Measurements from ENCODE around the gene ZFR2. TPM values are rescaled to one million over a fixed set of nuclear protein-coding genes. Genes with fewer than 3 reads are reported as not detected.

Gene ZFR2
- total and polyA plus RNA-seq, 9 donors: 0.05 to 0.25 (median 0.14) TPM; not detected in 3

GRCh38 chr19:3778104-3778867 lies 90.6 kb downstream of the ZFR2 start:
- no peaks in the 10 kb centered on the region for H3K27me3 ChIP-seq
- no peaks in the 10 kb centered on the region for H3K4me1 ChIP-seq (ENCODE audit: insufficient read depth)
- no peak overlapping the region for H3K4me3 ChIP-seq
- intact Hi-C loops (cut with DNase I): no loop called here
- no peak for DNase-seq
- H3K36me3 ChIP-seq: no peaks in the 10 kb centered on the region
- peaks cover 0 to 14% of the 10 kb centered on the region in 2 donors for H3K9me3 ChIP-seq
- no peak overlapping the region for H3K27ac ChIP-seq
- TF ChIP-seq EP300 (IDR thresholded peaks at IDR 0.05) (no peak), POLR2A (IDR thresholded peaks at IDR 0.05) (no peak)
- WGBS, 3 donors: 74 to 81% (median 79%) methylated on average over 31 to 37 of the region's 37 CpGs

GRCh38 chr19:3776479-3777040 lies 92.3 kb downstream of the ZFR2 start:
- Histone ChIP-seq H3K27me3 (no peaks in the 10 kb centered on the region), H3K4me3 (no peak overlapping the region), H3K27ac (no peak overlapping the region), H3K9me3 (peaks cover 0 to 4% of the 10 kb centered on the region in 2 donors), H3K36me3 (no peaks in the 10 kb centered on the region), H3K4me1 (ENCODE audit: insufficient read depth) (no peaks in the 10 kb centered on the region)
- DNase-seq: no peak
- TF ChIP-seq EP300 (IDR thresholded peaks at IDR 0.05) (no peak), POLR2A (IDR thresholded peaks at IDR 0.05) (no peak), CTCF (IDR thresholded peaks at IDR 0.05) (no peak)
- 80 to 93% (median 90%) methylated on average over 1 of the region's 1 CpG for WGBS, 3 donors
- intact Hi-C loops (cut with DNase I): no loop called here

- intact Hi-C loops (cut with DNase I): no loop called here
- no peaks in the 10 kb centered on the region for H3K36me3 ChIP-seq
- no peaks in the 10 kb centered on the region for H3K4me1 ChIP-seq (ENCODE audit: insufficient read depth)
- no peak overlapping the region for H3K4me3 ChIP-seq
- TF ChIP-seq POLR2A (IDR thresholded peaks at IDR 0.05) (no peak), EP300 (IDR thresholded peaks at IDR 0.05) (no peak), CTCF (IDR thresholded peaks at IDR 0.05) (no peak)
- no peak for DNase-seq
- WGBS, 3 donors: 89 to 100% (median 96%) methylated on average over 5 of the region's 5 CpGs
- H3K27ac ChIP-seq: no peak overlapping the region
- H3K27me3 ChIP-seq: no peaks in the 10 kb centered on the region
- H3K9me3 ChIP-seq: no peaks in the 10 kb centered on the region
Observed at GRCh38 chr19:3775831-3776230, 93.0 kb downstream of the ZFR2 start.

GRCh38 chr19:3775374-3775711 lies 93.5 kb downstream of the ZFR2 start:
- WGBS, 3 donors: 44 to 56% (median 52%) methylated on average over 2 of the region's 2 CpGs
- Histone ChIP-seq H3K27ac (no peak overlapping the region), H3K36me3 (no peaks in the 10 kb centered on the region), H3K27me3 (no peaks in the 10 kb centered on the region), H3K4me1 (ENCODE audit: insufficient read depth) (peaks cover under 1% of the 10 kb centered on the region), H3K4me3 (no peak overlapping the region), H3K9me3 (no peaks in the 10 kb centered on the region)
- intact Hi-C loops (cut with DNase I): no loop called here
- TF ChIP-seq CTCF (IDR thresholded peaks at IDR 0.05): no peak
- no peak for TF ChIP-seq POLR2A (IDR thresholded peaks at IDR 0.05)
- TF ChIP-seq EP300 (IDR thresholded peaks at IDR 0.05): no peak
- DNase-seq: no peak
